ENCODE data around the gene PLXND1.

The PLXND1 gene

GRCh38 chr3:129565902-129566301 is 40.6 kb downstream of the PLXND1 start:
- no peak overlapping the region for H2AFZ ChIP-seq
- H3K79me2 ChIP-seq, result no peaks in the 10 kb centered on the region
- no peaks in the 10 kb centered on the region for H3K36me3 ChIP-seq (ENCODE audit: control insufficient read depth, insufficient read depth, low read length)
- H3K4me2 ChIP-seq (ENCODE audit: low read length), result no peak overlapping the region
- H3K4me1 ChIP-seq, result no peaks in the 10 kb centered on the region
- H3K27ac ChIP-seq, result no peak overlapping the region
- no peak overlapping the region for H3K9ac ChIP-seq
- TF ChIP-seq, protein P1, sequence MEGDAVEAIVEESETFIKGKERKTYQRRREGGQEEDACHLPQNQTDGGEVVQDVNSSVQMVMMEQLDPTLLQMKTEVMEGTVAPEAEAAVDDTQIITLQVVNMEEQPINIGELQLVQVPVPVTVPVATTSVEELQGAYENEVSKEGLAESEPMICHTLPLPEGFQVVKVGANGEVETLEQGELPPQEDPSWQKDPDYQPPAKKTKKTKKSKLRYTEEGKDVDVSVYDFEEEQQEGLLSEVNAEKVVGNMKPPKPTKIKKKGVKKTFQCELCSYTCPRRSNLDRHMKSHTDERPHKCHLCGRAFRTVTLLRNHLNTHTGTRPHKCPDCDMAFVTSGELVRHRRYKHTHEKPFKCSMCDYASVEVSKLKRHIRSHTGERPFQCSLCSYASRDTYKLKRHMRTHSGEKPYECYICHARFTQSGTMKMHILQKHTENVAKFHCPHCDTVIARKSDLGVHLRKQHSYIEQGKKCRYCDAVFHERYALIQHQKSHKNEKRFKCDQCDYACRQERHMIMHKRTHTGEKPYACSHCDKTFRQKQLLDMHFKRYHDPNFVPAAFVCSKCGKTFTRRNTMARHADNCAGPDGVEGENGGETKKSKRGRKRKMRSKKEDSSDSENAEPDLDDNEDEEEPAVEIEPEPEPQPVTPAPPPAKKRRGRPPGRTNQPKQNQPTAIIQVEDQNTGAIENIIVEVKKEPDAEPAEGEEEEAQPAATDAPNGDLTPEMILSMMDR (IDR thresholded peaks at IDR 0.05), result no peak
- no peak overlapping the region for H3K4me3 ChIP-seq (ENCODE audit: low read depth, low read length)
- H3K9me3 ChIP-seq (ENCODE audit: control insufficient read depth, low read length), result no peaks in the 10 kb centered on the region
- no peaks in the 10 kb centered on the region for H3K27me3 ChIP-seq (ENCODE audit: control insufficient read depth, insufficient read depth, low read length)

GRCh38 chr3:129564981-129565644 is 41.4 kb downstream of the PLXND1 start:
- no peak overlapping the region for H3K27ac ChIP-seq
- no peaks in the 10 kb centered on the region for H3K36me3 ChIP-seq (ENCODE audit: control insufficient read depth, insufficient read depth, low read length)
- no peak overlapping the region for H3K4me2 ChIP-seq (ENCODE audit: low read length)

DNA sequence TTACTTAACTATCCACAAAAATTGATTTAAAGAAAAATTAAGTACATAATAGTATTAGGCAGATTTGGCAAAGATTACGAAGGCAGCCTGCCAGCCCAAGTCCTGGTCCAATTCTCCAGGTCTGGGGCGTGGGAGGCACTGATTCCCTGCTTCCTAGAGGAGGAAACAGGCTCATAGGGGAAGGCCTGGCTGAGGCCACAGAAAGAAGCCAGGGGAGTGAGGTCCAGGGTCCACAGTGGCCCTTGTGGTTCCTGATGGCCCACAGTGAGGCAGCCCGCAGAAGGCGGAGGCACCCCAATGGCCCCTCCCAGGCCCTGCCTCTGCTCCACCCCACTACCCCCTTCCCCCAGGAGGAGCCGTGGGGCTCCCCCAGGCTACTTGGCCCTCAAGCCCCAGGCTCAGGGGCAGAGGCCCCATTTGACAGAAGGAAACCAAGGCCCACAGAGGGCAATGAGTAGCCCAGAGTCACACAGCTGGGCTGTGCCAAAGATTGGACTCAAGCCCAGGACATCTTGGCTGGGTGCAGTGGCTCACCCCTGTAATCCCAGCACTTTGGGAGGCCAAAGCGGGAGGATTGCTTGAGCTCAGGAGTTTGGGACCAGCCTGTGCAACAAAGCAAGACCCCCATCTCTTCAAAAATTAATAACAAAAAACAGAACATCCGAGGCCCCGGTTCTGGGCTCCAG is 42.5 kb downstream of the PLXND1 start:
- Histone ChIP-seq H3K27ac (no peak overlapping the region), H3K9me3 (ENCODE audit: control insufficient read depth, low read length) (no peaks in the 10 kb centered on the region), H3K4me1 (no peaks in the 10 kb centered on the region), H3K27me3 (ENCODE audit: control insufficient read depth, insufficient read depth, low read length) (no peaks in the 10 kb centered on the region), H2AFZ (no peak overlapping the region), H3K36me3 (ENCODE audit: control insufficient read depth, insufficient read depth, low read length) (no peaks in the 10 kb centered on the region), H3K79me2 (no peaks in the 10 kb centered on the region), H3K4me3 (ENCODE audit: low read depth, low read length) (no peak overlapping the region), H3K4me2 (ENCODE audit: low read length) (no peak overlapping the region), H3K9ac (no peak overlapping the region)
- TF ChIP-seq, protein P1 (IDR thresholded peaks at IDR 0.05), result no peak

More at GRCh38 chr3:129564981-129565644, 41.4 kb downstream of the PLXND1 start:
- Histone ChIP-seq H3K4me3 (ENCODE audit: low read depth, low read length) (no peak overlapping the region), H3K9me3 (ENCODE audit: control insufficient read depth, low read length) (no peaks in the 10 kb centered on the region), H2AFZ (no peak overlapping the region), H3K27me3 (ENCODE audit: control insufficient read depth, insufficient read depth, low read length) (no peaks in the 10 kb centered on the region), H3K9ac (no peak overlapping the region), H3K4me1 (no peaks in the 10 kb centered on the region), H3K79me2 (no peaks in the 10 kb centered on the region)
- TF ChIP-seq, protein P1 (IDR thresholded peaks at IDR 0.05), result no peak

- Histone ChIP-seq H3K36me3 (ENCODE audit: control insufficient read depth, insufficient read depth, low read length) (no peaks in the 10 kb centered on the region), H3K4me3 (ENCODE audit: low read depth, low read length) (no peak overlapping the region), H3K4me2 (ENCODE audit: low read length) (no peak overlapping the region), H3K9me3 (ENCODE audit: control insufficient read depth, low read length) (no peaks in the 10 kb centered on the region), H3K27ac (no peak overlapping the region), H2AFZ (no peak overlapping the region), H3K27me3 (ENCODE audit: control insufficient read depth, insufficient read depth, low read length) (no peaks in the 10 kb centered on the region), H3K79me2 (no peaks in the 10 kb centered on the region), H3K4me1 (no peaks in the 10 kb centered on the region), H3K9ac (no peak overlapping the region)
- TF ChIP-seq, protein P1 (IDR thresholded peaks at IDR 0.05), result no peak
Measured at GRCh38 chr3:129563332-129563731, 43.1 kb downstream of the PLXND1 start.
